Stimulated activated CD8-positive, alpha-beta memory T cell treated with anti-CD3 and anti-CD28 coated beads, Interleukin-12 subunit alpha, Interleukin-12 subunit beta, amount 100 ng/mL, for 4 hours (primary cell): ENCODE measurements around the gene SPATA20.

Experiments
- DNase-seq: peaks from one replicate; pipeline ENCODE4 v3.0.0-alpha.2; 2020; ENCODE audit warnings: low read depth

The SPATA20 gene

GRCh38 chr17:50559674-50560184 is 12.8 kb downstream of the SPATA20 start:
- DNase-seq, result no peak

- peak; percentile 71 for DNase-seq
These were observed 13.3 kb downstream of the SPATA20 start, which contains the start of gene CACNA1G for GRCh38 chr17:50560185-50560824. Gene CACNA1G, plus strand, starts transcription at chr17:50560715. Its CDS starts 745 bp downstream, at chr17:50561460.

- DNase-seq, result no peak
These were observed 14.2 kb downstream of the SPATA20 start for GRCh38 chr17:50560931-50561745.

GRCh38 chr17:50561746-50562141 is 14.8 kb downstream of the SPATA20 start:
- DNase-seq, result no peak

GRCh38 chr17:50562242-50563091 is 15.5 kb downstream of the SPATA20 start:
- no peak for DNase-seq

GRCh38 chr17:50563092-50563511 is 16.1 kb downstream of the SPATA20 start:
- no peak for DNase-seq

- no peak for DNase-seq
These were observed 17.9 kb downstream of the SPATA20 start for GRCh38 chr17:50564916-50565315.

- DNase-seq, result no peak
These were observed 18.7 kb downstream of the SPATA20 start for GRCh38 chr17:50565402-50566350.

- DNase-seq, result no peak
These were observed 19.9 kb downstream of the SPATA20 start for GRCh38 chr17:50566886-50567285.

GRCh38 chr17:50568659-50569058 is 21.7 kb downstream of the SPATA20 start:
- DNase-seq, result no peak

- no peak for DNase-seq
These were observed 22.6 kb downstream of the SPATA20 start for GRCh38 chr17:50569592-50569991.

GRCh38 chr17:50570032-50570431 is 23.1 kb downstream of the SPATA20 start:
- DNase-seq, result no peak

- DNase-seq, result no peak
These were observed 23.6 kb downstream of the SPATA20 start for GRCh38 chr17:50570528-50570927.

GRCh38 chr17:50571681-50572080 is 24.7 kb downstream of the SPATA20 start:
- DNase-seq, result no peak

- DNase-seq, result no peak
These were observed 25.6 kb downstream of the SPATA20 start for GRCh38 chr17:50572541-50572940.

- DNase-seq, result no peak
These were observed 27.1 kb downstream of the SPATA20 start for GRCh38 chr17:50573866-50574611.

GRCh38 chr17:50575581-50576210 is 28.7 kb downstream of the SPATA20 start:
- DNase-seq, result no peak

GRCh38 chr17:50576864-50577263 is 29.9 kb downstream of the SPATA20 start:
- DNase-seq, result no peak

GRCh38 chr17:50577451-50577954 is 30.5 kb downstream of the SPATA20 start:
- no peak for DNase-seq

GRCh38 chr17:50578173-50578572 is 31.2 kb downstream of the SPATA20 start:
- DNase-seq, result no peak
